Measurements from ENCODE around the gene CIC. TPM values are rescaled to one million over a fixed set of nuclear protein-coding genes. Genes with fewer than 3 reads are reported as not detected.

The CIC gene
- total and polyA plus RNA-seq, 2 of the 13 experiments (the other 11 are each of a cell fraction or from before 2014, with no cell fraction given), result 5.9 to 8.0 TPM

- TF ChIP-seq ZNF761 (CRISPR knock-in tag; conservative IDR thresholded peaks at IDR 0.05), result 0 out of 2 replicates have a peak, but pooled peaks have one; percentile 37
- TF ChIP-seq HMGXB4 (CRISPR knock-in tag; IDR thresholded peaks at IDR 0.05; ENCODE audit: borderline replicate concordance in 1 of 2, low read depth in 1 of 2), result peak; percentile 74 to 82; a peak in 3 of 4 replicates
- no peak for TF ChIP-seq CREB1 (IDR thresholded peaks at IDR 0.05)
- peak; percentile 42; the same call in 1 of the 2 replicates for TF ChIP-seq CREB1 (CRISPR knock-in tag; IDR thresholded peaks at IDR 0.05)
- TF ChIP-seq HOXA3 (CRISPR knock-in tag; IDR thresholded peaks at IDR 0.05), result peak; percentile 69; the same call in 1 of the 2 replicates
- TF ChIP-seq GABPA (IDR thresholded peaks at IDR 0.05; ENCODE audit: low read depth, low read length), result peak; percentile 71
- TF ChIP-seq GABPA (CRISPR knock-in tag; IDR thresholded peaks at IDR 0.05; ENCODE audit: low read depth), result peak; percentile 92
- peak; percentile 33; the same call in 1 of the 2 replicates for TF ChIP-seq FOXK1 (CRISPR knock-in tag; IDR thresholded peaks at IDR 0.05; ENCODE audit: borderline replicate concordance, low read depth)
- peak; percentile 13; the same call in 1 of the 2 replicates for TF ChIP-seq ZNF143 (CRISPR knock-in tag; IDR thresholded peaks at IDR 0.05)
- TF ChIP-seq AFF4 (CRISPR knock-in tag; IDR thresholded peaks at IDR 0.05), result no peak
- TF ChIP-seq ZNF224 (CRISPR knock-in tag; IDR thresholded peaks at IDR 0.05), result peak; percentile 70; the same call in 1 of the 2 replicates
- TF ChIP-seq HMGXB3 (CRISPR knock-in tag; IDR thresholded peaks at IDR 0.05; ENCODE audit: borderline replicate concordance), result peak; percentile 38; the same call in 1 of the 2 replicates
- no peak for TF ChIP-seq TSC22D2 (CRISPR knock-in tag; IDR thresholded peaks at IDR 0.05; ENCODE audit: borderline replicate concordance)
- TF ChIP-seq ZNF441 (CRISPR knock-in tag; IDR thresholded peaks at IDR 0.05; ENCODE audit: borderline replicate concordance), result no peak
- 0 out of 2 replicates have a peak, but pooled peaks have one; percentile 56 for TF ChIP-seq KMT2A (CRISPR knock-in tag; IDR thresholded peaks at IDR 0.05)
- TF ChIP-seq PATZ1 (CRISPR knock-in tag; IDR thresholded peaks at IDR 0.05), result peak; percentile 88
- peak; percentile 36; the same call in 1 of the 2 replicates for TF ChIP-seq GFI1 (CRISPR knock-in tag; IDR thresholded peaks at IDR 0.05; ENCODE audit: borderline replicate concordance)
Observed at GRCh38 chr19:42325308-42325895, 56.4 kb downstream of the CIC start, which contains the start of gene MEGF8 (continued).
